WTC11 (cell line): ENCODE data around the gene CRK. TPM values are rescaled to one million over a fixed set of nuclear protein-coding genes. Genes with fewer than 3 reads are reported as not detected.

Experiments used
- ATAC-seq: fragments of 200-7000 bp; cut with Tn5 transposase; 2 replicates; pipeline ENCODE4 v1.10.0; 2021; ENCODE audit warnings: mild to moderate bottlenecking, moderate library complexity
- CTCF ChIA-PET: fragments of 300-600 bp; sonication (Branson Sonifier 250); formaldehyde crosslinking; loops from one replicate; lab custom pipeline; 2021; ENCODE audit warnings: antibody characterized with exemption; lab: Charles Lee
- POLR2A ChIA-PET: fragments of 350-600 bp; sonication (Branson Sonifier 250); formaldehyde crosslinking; loops from one replicate; lab custom pipeline; 2021; ENCODE audit warnings: antibody characterized with exemption; lab: Charles Lee
- DNase-seq: peaks from one replicate; pipeline ENCODE4 v3.0.0; 2021; ENCODE audit warnings: low spot score
- H3K27ac Mint-ChIP-seq: 2 replicates; pipeline ENCODE4 v1.8.0; 2021; ENCODE audit warnings: mixed read lengths
- H3K27me3 Mint-ChIP-seq: 2 replicates; pipeline ENCODE4 v1.8.0; 2021; ENCODE audit warnings: low read depth, mild to moderate bottlenecking, moderate library complexity, mixed read lengths
- H3K36me3 Mint-ChIP-seq: 2 replicates; pipeline ENCODE4 v1.8.0; 2021; ENCODE audit warnings: mixed read lengths
- H3K4me1 Mint-ChIP-seq: 2 replicates; pipeline ENCODE4 v1.8.0; 2022; ENCODE audit warnings: mixed read lengths
- H3K4me3 Mint-ChIP-seq: 2 replicates; pipeline ENCODE4 v1.8.0; 2021; ENCODE audit warnings: mild to moderate bottlenecking, moderate library complexity, mixed read lengths
- H3K9me3 Mint-ChIP-seq: 2 replicates; pipeline ENCODE4 v1.8.0; 2021; ENCODE audit warnings: mixed read lengths
- ATF6 ChIP-seq: sonication (generic); formaldehyde crosslinking; IDR thresholded peaks from 2 replicates; pipeline ENCODE4 v1.8.1; 2023; ENCODE audit warnings: mild to moderate bottlenecking, missing genetic modification reagents
- CTCF ChIP-seq: fragments of 200-600 bp; IDR thresholded peaks from 2 replicates; pipeline ENCODE4 v1.8.0; 2022; ENCODE audit warnings: antibody characterized with exemption
- E2F4 ChIP-seq: sonication (generic); formaldehyde crosslinking; IDR thresholded peaks from 2 replicates; pipeline ENCODE4 v1.8.1; 2022; ENCODE audit warnings: low read depth, mild to moderate bottlenecking, moderate library complexity, missing genetic modification reagents, borderline replicate concordance
- GTF2I ChIP-seq: fragments of 250-450 bp; sonication (Bioruptor Pico); conservative IDR thresholded peaks from 2 replicates; pipeline ENCODE4 v1.4.0; 2021; ENCODE audit warnings: mild to moderate bottlenecking
- IRF2 ChIP-seq: sonication (generic); formaldehyde crosslinking; IDR thresholded peaks from 2 replicates; pipeline ENCODE4 v1.8.0; 2022; ENCODE audit warnings: low read depth, missing genetic modification reagents, borderline replicate concordance
- JUN ChIP-seq: sonication (generic); formaldehyde crosslinking; IDR thresholded peaks from 2 replicates; pipeline ENCODE4 v1.8.0; 2023; ENCODE audit warnings: mild to moderate bottlenecking, missing genetic modification reagents
- MAX ChIP-seq: sonication (generic); formaldehyde crosslinking; IDR thresholded peaks from 2 replicates; pipeline ENCODE4 v1.8.0; 2022; ENCODE audit warnings: mild to moderate bottlenecking, missing genetic modification reagents
- MLX ChIP-seq: sonication (generic); formaldehyde crosslinking; IDR thresholded peaks from 2 replicates; pipeline ENCODE4 v1.8.1; 2023; ENCODE audit warnings: mild to moderate bottlenecking, missing genetic modification reagents, moderate library complexity
- NFATC4 ChIP-seq: fragments of 250-450 bp; sonication (Bioruptor Pico); IDR thresholded peaks from 2 replicates; pipeline ENCODE4 v1.9.0; 2021; ENCODE audit warnings: mild to moderate bottlenecking
- NFE2L1 ChIP-seq: sonication (generic); formaldehyde crosslinking; IDR thresholded peaks from 2 replicates; pipeline ENCODE4 v1.8.1; 2023; ENCODE audit warnings: missing genetic modification reagents
- RELA ChIP-seq: sonication (generic); formaldehyde crosslinking; IDR thresholded peaks from 2 replicates; pipeline ENCODE4 v1.8.1; 2022; ENCODE audit warnings: missing genetic modification reagents, mild to moderate bottlenecking, borderline replicate concordance
- RORB ChIP-seq: fragments of 250-450 bp; sonication (Bioruptor Pico); IDR thresholded peaks from 2 replicates; pipeline ENCODE4 v1.9.0; 2021; ENCODE audit warnings: mild to moderate bottlenecking
- SP1 ChIP-seq: sonication (generic); formaldehyde crosslinking; conservative IDR thresholded peaks from 2 replicates; pipeline ENCODE4 v1.8.1; 2022; ENCODE audit warnings: missing genetic modification reagents
- STAT6 ChIP-seq: sonication (generic); formaldehyde crosslinking; conservative IDR thresholded peaks from 2 replicates; pipeline ENCODE4 v1.8.1; 2023; ENCODE audit warnings: mild to moderate bottlenecking, low read depth, missing genetic modification reagents, moderate library complexity
- TEAD1 ChIP-seq: sonication (generic); formaldehyde crosslinking; IDR thresholded peaks from 2 replicates; pipeline ENCODE4 v1.8.0; 2022; ENCODE audit warnings: mild to moderate bottlenecking, missing genetic modification reagents
- ZNF138 ChIP-seq: sonication (generic); formaldehyde crosslinking; conservative IDR thresholded peaks from 2 replicates; pipeline ENCODE4 v1.8.1; 2022; ENCODE audit warnings: mild to moderate bottlenecking, moderate library complexity, missing genetic modification reagents
- ZNF317 ChIP-seq: sonication (generic); formaldehyde crosslinking; IDR thresholded peaks from 2 replicates; pipeline ENCODE4 v1.8.1; 2023; ENCODE audit warnings: low read depth, mild to moderate bottlenecking, moderate library complexity, missing genetic modification reagents, borderline replicate concordance
- ZNF425 ChIP-seq: fragments of 250-450 bp; sonication (Bioruptor Pico); conservative IDR thresholded peaks from 2 replicates; pipeline ENCODE4 v1.9.0; 2021; ENCODE audit warnings: mild to moderate bottlenecking
- ZSCAN18 ChIP-seq: fragments of 250-450 bp; sonication (Bioruptor Pico); IDR thresholded peaks from 2 replicates; pipeline ENCODE4 v2.1.2; 2022; ENCODE audit warnings: mild to moderate bottlenecking, moderate library complexity
- total RNA-seq: library from RNA; stranded (reverse); gene quantifications from 3 replicates; pipeline ENCODE4 v1.2.3, GENCODE V29; 2021

The CRK gene
- total RNA-seq, 1 experiment from 2014 or later: 45.2 TPM

GRCh38 chr17:1470755-1471462, 14.9 kb upstream of the CRK start:
- ChIA-PET CTCF (interaction anchor here (1.3 kb wide), 1 partner anchor 105 kb away, joined by 4 read pairs; no protein-coding TSS in a partner anchor), POLR2A (interaction anchor here (0.6 kb wide), 1 partner anchor 48 kb away, joined by 3 read pairs; no protein-coding TSS in a partner anchor)
- no peak for TF ChIP-seq SP1 (CRISPR knock-in tag)
- no peak for TF ChIP-seq IRF2 (CRISPR knock-in tag)
- TF ChIP-seq MAX (CRISPR knock-in tag): no peak
- TF ChIP-seq MLX (CRISPR knock-in tag): no peak
- TF ChIP-seq ZSCAN18 (CRISPR knock-in tag): no peak
- TF ChIP-seq GTF2I: no peak
- no peak for TF ChIP-seq ATF6 (CRISPR knock-in tag)
- no peak for TF ChIP-seq ZNF425 (CRISPR knock-in tag)
- TF ChIP-seq ZNF317: no peak
- TF ChIP-seq NFATC4 (CRISPR knock-in tag): no peak
- no peak for TF ChIP-seq CTCF
- no peak for TF ChIP-seq TEAD1 (CRISPR knock-in tag)
- no peak for TF ChIP-seq NFE2L1 (CRISPR knock-in tag)
- TF ChIP-seq RELA: no peak
- no peak for TF ChIP-seq STAT6
- no peak for TF ChIP-seq ZNF138 (CRISPR knock-in tag)
- TF ChIP-seq RORB: no peak
- no peak for TF ChIP-seq E2F4 (CRISPR knock-in tag)
- no peak for TF ChIP-seq JUN (CRISPR knock-in tag)
- DNase-seq (no peak), ATAC-seq (no peak)
- H3K9me3 Mint-ChIP-seq: no peaks in the 10 kb centered on the region
- no peaks in the 10 kb centered on the region for H3K27me3 Mint-ChIP-seq
- H3K36me3 Mint-ChIP-seq: peaks cover 31% of the 10 kb centered on the region
- no peak overlapping the region for H3K27ac Mint-ChIP-seq
- H3K4me3 Mint-ChIP-seq: no peak overlapping the region
- H3K4me1 Mint-ChIP-seq: peaks cover 9% of the 10 kb centered on the region
